VCaP (cell line): Measurements from ENCODE around the gene ABCC1.
"Not testable (repeated sequence)": the region's sequence is repeated elsewhere in the genome, so short reads cannot be mapped to it uniquely, and the experiment has no call there.

ENCODE experiments used
- H3K27ac ChIP-seq: fragments of 450-650 bp; 2 replicates; pipeline ENCODE4 v1.5.1; 2017
- TF ChIP-seq, protein P1 (sequence below): fragments of 450-650 bp; conservative IDR thresholded peaks from 2 replicates; pipeline ENCODE4 v1.5.1; 2017; ENCODE audit warnings: mild to moderate bottlenecking, moderate library complexity

Gene ABCC1

DNA sequence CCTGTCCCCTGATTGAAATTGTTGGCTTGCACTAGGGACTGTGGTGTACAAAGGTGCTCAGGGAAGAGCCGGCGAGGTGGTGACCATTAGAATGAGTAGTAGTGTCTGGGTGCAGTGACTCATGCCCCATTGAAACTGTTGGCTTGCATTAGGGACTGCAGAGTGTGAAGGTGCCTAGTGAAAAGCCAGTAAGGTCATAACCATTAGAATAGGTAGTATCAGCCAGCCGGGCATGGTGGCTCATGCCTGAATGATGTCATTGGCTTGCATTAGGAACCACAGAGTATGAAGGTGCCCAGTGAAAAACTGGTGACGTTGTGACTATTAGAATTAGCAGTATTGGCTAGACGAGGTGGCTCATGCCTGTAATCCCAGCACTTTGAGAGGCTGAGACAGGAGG, 195.0 kb downstream of the ABCC1 start:
- TF ChIP-seq, protein P1, sequence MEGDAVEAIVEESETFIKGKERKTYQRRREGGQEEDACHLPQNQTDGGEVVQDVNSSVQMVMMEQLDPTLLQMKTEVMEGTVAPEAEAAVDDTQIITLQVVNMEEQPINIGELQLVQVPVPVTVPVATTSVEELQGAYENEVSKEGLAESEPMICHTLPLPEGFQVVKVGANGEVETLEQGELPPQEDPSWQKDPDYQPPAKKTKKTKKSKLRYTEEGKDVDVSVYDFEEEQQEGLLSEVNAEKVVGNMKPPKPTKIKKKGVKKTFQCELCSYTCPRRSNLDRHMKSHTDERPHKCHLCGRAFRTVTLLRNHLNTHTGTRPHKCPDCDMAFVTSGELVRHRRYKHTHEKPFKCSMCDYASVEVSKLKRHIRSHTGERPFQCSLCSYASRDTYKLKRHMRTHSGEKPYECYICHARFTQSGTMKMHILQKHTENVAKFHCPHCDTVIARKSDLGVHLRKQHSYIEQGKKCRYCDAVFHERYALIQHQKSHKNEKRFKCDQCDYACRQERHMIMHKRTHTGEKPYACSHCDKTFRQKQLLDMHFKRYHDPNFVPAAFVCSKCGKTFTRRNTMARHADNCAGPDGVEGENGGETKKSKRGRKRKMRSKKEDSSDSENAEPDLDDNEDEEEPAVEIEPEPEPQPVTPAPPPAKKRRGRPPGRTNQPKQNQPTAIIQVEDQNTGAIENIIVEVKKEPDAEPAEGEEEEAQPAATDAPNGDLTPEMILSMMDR = no peak
- H3K27ac ChIP-seq = no peak overlapping the region

DNA sequence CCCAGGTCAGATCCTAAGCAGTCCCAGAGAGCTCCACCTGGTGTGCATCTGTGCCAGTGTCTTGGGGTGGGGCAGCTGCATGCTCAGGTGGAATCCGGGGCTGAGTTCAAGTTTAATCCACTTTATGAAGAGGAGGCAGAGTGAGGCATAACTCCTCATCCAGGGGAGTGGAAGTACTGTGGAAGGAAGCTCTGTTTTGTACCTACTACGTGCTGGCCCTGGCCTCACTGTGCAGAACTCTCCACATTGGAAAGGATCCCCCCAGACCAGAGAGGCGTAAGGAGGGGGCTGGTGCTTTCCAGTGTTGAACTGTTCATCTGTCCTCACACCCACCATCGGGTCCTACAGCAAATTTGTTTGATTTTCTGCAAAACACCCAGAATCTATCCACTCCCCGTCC, 195.9 kb downstream of the ABCC1 start:
- no peak overlapping the region for H3K27ac ChIP-seq
- TF ChIP-seq, protein P1 = no peak

DNA sequence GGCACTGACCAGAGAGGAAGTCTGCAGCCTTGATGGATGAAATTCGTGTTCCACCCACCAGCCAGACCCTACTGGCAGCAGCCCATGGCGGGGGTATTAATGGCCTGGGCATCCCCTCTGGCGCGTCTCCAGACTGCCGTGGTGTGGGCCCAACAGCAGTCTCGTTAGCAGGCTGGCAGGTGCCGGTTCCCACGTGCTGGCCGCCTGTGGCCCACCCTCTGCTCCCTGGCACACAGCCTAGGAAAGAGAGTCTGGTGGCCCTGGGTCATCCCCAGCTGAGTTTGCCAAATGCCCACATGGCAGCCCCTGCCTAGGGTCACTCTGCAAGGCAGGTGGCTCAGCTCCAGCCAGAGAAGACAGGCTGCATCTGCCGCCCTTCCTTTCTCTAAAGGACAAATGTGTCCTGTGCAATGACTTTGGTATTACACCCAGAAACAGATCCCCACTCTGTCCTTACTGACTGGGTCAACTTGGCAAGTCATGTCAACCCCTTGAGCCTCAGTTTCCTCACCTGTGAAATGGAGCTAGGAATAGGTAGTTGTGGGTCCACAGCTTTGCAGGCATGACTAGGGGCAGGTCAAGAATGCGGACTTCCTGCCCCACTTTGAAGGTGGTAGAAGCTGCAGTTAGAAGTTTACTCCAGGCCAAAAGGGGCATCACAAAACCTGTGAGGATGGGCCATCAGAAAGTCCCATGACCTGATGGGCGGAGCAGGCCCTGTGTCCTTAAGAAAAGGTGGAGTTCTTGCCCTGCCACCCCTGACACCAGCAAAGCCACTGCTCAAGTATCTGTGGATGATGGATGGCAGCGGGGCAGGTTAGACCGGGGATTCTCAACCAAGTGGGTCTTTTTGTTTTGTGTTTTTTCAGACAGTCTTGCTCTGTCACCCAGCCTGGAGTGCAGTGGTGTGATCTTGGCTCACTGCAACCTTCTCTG, 197.2 kb downstream of the ABCC1 start:
- TF ChIP-seq, protein P1 = no peak
- H3K27ac ChIP-seq = no peak overlapping the region

DNA sequence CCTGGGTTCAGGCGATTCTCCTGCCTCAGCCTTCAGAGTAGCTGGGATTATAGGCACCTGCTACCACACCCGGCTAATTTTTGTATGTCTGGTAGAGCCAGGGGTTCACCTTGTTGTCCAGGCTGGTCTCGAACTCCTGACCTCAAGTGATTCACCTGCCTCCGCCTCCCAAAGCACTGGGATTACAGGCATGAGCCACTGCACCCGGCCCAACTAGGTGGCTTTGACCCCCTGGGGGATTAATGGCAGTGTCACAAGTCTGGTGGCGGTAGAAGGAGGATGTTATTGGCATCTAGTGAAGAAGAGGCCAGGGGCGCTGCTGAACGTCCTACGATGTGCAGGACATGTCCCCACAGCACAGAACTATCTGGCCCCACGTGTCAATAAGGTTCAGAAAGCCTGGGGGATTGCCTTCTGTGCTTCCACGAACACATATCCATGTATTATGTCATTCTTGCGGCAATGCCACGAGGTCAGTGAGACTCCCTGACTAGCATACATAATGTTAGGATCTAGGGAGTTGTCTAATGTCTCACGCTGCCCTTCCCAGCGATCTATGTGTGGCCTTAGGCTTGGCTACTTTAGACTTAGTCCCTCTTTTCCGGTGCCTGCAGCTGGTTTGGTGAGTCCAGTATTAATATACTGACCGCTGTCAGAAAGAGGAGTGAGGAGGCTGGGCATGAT, 198.0 kb downstream of the ABCC1 start:
- TF ChIP-seq, protein P1 = no peak
- H3K27ac ChIP-seq = no peak overlapping the region

DNA sequence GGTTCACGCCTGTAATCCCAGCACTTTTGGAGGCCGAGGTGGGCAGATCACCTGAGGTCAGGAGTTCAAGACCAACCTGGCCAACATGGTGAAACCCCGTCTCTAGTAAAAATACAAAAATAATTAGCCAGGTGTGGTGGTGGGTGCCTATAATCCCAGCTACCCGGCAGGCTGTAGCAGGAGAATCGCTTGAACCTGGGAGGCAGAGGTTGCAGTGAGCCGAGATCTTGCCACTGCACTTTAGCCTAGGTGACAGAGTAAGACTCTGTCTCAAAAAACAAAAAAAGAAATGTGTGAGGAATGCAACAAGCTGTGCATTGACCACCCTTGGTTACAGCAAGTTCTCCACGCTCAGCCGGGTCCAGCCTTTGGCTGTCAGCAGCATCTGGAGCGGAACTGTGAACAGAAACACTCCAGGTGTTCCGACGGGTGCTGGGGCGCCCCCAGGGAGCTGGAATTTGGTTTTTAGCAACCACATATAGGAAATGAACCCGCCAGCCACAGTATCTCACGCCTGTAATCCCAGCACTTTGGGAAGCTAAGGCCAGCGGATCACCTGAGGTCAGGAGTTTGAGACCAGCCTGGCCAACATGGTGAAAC, 198.7 kb downstream of the ABCC1 start:
- H3K27ac ChIP-seq = not testable (repeated sequence)

DNA sequence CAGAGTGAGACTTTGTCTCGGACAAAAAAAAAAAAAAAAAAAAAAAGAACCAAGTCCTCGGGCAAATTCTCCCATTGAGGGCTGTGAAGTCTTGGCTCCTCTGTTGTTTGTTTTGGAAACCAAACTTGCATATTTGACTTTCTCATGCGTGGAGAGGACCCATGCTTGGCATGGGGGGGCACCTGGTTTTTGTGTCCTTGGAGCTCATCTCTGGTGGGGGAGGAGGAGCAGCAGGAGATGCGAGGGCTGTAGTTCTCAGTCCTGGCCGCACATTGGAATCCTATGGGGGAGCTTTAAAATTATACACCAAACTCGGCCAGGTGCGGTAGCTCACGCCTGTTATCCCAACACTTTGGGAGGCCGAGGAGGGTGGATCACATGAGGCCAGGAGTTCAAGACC, 199.3 kb downstream of the ABCC1 start:
- no peak overlapping the region for H3K27ac ChIP-seq
- TF ChIP-seq, protein P1 = no peak

DNA sequence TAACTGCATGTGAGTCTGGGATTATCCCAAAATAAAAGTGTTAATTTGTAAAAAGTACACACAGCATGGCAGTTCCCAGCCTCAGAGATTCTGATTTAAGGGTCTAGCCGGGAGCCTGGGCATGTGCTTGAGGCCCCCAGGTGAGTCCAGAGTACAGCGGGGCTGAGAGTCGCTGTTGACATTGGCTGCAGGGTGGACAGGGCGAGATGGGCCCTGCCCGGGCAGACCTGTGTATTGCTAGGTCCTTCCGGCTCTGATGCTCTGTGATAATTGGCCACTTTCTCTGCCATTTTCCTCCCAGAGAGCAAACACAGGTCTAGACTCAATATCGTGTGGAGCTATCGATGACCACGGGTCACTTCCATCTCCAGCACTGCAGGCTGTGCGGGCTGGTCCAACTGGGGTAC, 200.3 kb downstream of the ABCC1 start:
- TF ChIP-seq, protein P1 = no peak
- no peak overlapping the region for H3K27ac ChIP-seq
